GM19438 (cell line): Measurements from ENCODE around the gene ADAM8.

Source experiments
- ATAC-seq: cut with Tn5 transposase; IDR thresholded peaks from one replicate; pipeline ENCODE4 v1.9.1; 2021; ENCODE audit warnings: low read depth; ENCODE audit not compliant: unreplicated experiment

ADAM8 gene

DNA sequence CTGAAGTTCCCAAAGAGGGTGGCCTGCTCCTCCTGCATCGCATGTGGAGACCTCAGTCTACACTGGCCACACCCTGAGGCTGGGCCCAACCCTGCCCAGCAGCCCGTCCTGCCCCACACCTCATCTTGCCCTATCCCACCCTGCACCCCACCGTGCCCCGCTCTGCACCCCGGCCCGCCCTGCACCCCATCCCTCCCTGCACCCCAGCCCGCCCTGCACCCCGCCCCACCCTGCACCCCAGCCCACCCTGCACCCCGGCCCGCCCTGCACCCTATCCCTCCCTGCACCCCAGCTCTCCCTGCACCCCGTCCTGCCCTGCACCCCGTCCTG is 24.5 kb downstream of the ADAM8 start:
- ATAC-seq, result no peak

DNA sequence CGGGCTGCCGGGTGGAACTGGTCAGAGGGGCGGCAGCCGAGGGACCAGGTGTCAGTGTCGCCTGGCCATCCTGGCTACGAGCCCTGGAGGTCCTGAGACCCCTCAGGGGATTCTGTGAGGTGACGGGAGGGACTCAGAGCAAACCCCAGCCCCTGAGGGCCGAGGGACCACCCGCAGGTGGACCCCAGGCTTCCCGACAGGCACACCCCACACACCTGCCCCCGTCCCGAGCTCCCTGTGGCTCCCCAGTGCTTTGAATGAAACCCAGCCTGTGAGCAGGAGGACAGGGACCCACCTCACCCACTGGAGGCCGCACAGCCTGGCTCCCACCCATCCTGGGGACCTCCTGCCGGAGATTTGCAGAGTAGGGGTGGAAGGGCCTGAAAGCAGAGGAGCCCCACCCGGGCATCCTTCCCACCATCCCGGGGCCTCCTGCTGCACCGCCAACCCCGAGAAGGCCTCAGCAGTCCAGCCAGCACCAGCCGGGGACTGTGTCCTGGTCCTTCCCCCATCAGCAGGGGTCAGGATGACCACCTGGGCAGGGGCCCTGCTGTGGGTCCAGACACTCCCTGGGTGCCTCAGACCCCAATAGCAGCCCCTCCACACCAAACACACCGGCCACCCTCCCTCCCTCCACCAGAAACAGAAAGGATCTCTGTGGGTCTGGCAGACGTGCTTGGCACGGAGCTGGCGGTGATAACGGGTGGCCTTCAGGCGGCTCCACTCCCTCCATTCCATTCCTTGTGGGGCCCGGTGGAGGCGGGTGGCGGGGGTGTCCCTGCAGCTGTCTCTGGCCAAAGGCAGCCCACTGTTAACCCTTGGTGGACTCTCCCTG is 25.1 kb downstream of the ADAM8 start:
- no peak for ATAC-seq

DNA sequence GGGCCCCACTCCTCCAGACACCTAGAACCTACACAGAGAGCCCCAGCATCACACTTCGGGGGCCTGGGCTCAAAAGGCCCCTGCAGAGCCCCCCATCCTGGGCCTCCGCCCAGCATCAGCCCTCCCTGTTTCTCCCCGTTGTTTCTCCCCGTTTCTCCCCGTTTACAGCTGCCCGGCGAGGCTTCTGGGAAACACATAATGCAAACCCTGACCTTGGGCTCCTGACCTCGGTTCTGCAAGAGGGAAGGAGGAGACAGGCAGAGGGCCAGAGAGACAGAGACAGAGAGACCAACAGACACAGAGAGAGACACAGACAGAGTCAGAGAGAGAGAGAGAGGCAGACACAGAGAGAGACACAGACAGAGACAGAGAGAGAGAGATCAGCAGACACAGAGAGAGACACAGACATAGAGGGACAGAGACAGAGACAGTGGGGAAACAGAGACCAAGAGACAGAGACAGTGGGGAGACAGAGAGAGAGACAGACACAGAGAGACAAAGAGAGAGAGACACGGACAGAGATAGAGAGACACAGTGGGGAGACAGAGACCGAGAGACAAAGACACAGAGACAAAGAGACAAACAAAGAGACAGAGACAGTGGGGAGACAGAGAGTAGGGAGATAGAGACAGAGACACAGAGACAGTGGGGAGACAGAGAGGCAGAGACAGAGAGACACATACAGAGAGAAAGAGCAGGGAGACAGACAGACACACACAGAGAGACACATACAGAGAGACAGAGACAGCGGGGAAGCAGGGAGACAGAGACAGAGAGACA is 26.5 kb downstream of the ADAM8 start:
- ATAC-seq, result no peak

DNA sequence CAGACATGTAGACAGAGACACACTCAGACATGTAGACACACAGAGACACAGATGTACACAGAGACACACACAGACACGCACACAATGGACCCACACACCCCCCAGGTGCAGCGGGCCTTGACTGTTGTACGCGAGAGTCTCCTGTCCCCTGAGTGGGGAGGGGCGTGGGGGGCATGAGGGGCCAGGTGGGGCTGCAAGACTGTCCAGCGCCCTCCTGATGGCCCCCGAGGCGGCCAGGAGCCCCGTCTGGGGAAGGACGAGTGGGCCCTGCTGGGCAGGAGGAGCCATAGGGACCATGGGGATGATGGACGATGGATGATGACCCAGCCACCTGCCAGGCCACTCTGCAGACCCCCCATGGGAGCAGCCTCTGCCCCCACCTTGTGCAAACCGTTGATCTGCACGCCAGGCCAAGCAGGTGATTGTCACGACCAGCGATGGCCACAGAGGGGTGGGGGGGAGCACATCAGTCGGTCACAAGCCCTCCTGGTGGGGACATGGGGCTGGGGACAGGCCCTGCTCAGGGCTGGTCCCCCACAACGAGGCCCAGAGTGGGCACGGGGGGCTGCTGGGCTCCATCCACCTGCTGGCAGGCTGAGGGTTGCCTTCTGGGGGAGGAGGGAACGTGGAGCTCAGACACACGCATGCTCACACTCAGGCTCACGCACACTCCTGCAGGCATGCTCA is 27.4 kb downstream of the ADAM8 start:
- ATAC-seq, result no peak

DNA sequence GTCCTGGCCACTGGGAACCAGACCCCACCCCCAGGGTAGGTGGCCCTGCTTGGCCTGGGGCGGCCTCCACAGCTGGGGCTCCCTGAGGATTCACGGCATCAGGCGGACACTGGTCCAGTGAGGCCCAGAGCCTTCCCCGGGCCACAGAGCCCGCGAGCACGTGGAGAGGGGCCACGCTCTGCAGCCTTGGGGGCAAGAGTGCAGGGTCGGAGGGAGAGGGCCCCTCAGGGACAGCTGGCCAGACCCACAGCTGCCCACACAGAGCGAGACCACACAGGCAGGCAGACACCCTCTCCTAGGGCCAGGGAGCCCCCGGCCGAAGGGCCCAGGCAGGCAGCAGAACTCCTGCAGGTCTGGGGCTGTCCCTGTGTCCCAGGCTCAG is 28.3 kb downstream of the ADAM8 start:
- ATAC-seq, result no peak

DNA sequence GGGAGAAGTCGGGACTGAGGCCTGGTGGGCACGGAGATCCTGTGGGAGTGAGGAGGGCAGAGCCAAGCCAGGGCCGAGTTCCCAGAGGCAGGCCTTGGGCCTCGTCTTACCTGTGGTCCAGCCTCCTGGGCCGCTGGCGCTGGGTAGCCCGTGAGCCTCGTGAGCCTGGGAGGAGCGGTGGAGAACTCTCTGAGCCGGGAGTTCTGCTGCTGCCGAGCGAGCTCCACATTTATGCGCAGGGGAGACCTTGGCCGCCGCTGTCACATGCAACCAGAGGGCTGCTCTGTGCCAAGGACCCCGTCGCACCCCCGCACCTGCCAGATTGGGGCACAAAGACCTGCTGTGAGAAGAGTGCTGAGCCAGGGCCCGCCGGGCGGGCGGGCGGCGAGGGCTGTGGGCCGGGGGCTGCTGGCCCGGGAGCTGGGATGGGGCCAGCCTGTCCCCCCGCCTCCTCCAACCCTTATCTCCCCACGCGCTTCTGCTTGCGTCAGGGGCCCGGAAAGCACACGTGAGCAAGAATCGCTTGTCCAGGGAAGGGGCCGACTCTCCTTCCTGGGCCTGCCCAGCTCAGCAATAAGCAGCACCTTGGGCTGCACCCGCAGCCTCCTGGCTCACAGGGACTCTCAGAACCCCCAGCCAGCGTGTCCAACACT is 28.9 kb downstream of the ADAM8 start:
- ATAC-seq, result no peak

DNA sequence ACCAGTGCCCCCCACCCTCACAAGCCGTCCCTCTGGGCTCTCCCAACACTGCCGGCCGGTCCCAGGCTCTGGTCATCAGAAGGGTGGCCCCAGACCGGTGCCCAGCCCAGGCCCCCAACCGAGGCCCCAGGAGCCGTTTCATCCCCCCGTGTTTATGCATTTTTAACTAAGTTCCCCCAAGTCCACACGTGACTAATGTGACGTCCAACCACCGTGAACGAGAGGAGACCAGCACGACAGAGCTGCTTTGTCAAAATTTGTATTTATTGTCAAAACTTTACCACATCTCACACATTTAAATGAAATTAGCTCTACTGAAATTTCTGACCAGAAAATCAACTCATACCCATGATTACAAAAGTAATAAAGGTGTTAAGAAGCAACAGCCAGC is 30.4 kb downstream of the ADAM8 start:
- no peak for ATAC-seq

DNA sequence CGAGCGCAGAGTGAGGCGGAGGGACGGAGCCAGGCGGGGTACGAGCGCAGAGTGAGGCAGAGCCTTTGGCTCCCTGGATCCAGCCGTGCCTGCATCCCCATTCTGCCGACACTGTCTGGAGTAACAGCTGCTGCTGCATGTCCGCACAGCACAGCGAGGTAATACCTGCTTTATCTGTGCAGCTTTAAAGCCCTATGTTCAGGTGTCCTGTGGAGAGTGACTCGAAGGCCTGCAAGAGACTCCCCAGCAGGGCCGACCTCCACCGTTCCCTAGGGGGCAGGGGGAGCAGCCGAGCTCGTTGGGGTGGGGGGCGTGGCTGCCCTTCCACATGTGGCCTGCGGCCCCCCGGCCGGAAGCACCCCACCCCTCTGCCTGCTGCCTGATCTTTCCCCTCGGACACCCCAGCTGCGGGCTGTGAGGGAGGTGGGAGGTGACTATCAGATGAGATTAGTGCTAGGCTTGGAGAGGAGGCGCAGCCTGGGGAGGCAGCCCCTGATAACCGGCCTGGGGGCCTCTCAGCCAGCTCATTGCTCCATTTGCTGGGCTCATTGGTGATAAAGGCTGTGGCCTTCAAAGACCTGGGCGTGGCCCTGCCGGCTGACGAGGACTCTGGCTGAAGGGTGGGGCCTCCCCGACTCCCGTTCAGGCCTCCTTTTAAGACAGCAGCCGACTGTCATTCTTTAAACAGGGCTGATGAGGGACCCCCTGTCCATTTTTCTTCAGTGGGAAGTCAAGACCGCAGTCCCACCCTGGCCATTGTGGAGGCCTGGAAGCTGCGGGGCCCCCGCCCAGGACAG is 31.0 kb downstream of the ADAM8 start:
- no peak for ATAC-seq

DNA sequence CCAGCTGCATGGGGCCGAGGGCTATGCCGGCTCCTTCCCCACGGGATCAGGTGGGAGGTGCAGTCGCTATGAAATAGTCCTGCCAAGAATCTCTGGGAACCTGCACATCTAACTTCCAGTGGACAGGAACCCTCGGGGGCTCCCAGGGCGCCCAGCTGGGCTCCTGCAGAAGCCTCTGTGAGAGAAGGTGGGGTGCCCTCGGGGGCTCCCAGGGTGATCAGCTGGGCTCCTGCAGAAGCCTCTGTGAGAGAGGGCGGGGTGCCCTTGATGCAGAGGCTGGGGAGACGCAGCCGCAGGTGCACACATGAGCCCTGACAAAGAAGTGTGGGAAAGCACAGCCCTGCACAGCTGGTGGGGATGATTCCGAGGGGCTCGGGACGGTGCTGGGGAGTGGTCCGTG is 33.1 kb downstream of the ADAM8 start:
- ATAC-seq, result no peak

DNA sequence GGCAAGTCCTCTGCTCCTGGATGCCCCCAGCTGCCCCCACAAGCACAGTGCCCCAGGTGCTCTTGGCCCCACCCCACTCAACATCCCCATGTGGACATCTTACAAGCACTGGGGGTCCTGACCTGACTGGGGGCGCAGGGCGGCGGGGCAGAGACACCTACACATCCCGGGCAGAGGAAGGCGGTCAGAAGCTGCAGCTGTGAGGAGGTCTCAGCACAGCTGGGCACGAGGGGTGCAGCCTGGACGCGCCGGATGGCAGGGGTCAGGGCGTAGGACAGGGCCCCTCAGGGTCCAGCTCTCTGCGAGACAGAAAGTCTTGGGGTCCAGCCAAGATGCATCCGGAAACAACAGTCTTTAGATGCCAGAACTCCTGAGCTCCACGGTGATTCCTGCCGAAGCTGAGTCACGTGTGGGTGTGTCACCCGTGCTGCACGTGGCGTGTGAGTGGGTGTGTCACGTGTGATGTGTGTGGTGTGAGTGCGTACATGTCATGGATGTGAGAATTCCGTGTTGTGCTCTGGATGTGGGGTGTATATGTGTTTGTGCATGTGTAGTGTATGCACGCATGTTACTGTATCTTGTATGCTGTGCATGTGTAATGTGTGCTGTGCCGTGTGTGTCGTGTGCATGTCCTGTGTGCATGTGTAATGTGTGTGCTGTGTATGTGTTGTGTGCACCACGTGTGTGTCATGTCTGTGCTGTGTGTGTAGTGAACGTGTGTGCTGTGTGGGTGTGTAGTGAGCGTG is 33.9 kb downstream of the ADAM8 start:
- ATAC-seq, result no peak

DNA sequence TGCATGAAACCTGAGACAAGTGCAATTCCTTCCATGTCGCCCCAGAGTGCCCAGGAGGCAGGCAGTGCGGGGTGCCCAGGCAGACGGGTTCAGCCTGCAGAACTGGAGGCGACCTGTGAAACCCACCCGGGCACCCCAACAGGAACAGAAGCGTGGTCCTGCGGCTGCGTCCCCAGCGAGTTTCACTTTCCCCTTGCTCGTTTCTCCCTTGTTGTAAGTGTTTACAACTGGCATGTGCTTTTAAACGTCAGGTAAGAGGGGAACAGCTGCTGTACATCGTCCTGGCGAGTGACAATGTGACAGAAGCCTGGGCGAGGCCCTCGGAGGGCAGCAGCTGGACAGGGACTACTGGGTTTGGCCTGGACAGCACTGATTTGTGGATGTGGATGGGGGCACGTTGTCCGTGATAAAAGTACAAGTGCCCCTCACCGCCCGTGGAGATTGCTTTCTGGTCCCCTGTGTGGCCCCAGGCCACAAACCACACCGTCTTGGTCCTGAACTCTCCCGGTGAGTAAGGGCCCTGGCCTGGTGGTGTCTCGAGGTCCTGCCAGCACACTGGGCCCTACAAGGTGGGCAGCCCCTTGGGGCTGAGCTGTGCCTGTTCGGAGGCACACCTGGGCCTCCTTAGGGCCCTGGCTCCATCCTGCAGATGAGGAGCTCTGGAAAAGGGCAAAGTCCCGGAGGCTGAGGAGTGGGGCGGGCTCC is 35.0 kb downstream of the ADAM8 start:
- ATAC-seq, result peak; percentile 54

DNA sequence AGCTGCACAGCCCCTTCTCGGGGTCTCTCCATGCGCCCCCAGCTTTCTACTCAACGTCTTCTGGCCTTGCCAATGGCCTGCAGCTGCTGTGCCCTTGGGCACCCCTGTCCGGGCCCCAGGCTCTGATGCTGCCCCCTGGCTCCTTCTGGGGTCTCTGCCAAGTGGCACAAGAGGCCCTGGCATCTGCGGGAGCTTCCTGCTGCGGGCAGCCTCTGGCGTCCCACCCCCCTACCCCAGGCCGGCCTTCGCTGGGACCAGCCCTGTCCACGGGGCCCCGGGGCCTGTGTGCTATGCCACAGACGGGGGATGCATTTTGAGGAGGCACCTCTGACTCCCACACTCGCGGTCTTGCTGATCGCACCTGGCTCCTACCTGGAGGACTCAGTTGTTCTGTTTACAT is 36.7 kb downstream of the ADAM8 start:
- ATAC-seq, result no peak

DNA sequence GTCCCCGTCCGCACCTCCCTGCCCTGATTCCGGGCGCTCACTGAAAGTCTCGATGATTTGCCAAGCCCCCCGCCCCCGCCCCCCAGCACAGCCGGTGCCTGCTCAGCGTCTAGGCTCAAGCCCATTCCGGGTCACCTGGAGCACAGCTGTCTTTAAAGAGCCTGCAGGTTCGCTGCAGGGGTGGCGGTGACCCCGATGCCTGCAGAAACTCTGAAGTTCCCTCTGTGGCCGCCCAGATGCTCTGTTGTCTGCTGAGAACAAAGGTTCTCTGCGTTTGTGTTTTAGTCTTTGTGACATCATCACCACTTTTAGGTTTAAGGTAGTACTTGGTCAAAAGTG is 38.2 kb downstream of the ADAM8 start:
- ATAC-seq, result no peak

DNA sequence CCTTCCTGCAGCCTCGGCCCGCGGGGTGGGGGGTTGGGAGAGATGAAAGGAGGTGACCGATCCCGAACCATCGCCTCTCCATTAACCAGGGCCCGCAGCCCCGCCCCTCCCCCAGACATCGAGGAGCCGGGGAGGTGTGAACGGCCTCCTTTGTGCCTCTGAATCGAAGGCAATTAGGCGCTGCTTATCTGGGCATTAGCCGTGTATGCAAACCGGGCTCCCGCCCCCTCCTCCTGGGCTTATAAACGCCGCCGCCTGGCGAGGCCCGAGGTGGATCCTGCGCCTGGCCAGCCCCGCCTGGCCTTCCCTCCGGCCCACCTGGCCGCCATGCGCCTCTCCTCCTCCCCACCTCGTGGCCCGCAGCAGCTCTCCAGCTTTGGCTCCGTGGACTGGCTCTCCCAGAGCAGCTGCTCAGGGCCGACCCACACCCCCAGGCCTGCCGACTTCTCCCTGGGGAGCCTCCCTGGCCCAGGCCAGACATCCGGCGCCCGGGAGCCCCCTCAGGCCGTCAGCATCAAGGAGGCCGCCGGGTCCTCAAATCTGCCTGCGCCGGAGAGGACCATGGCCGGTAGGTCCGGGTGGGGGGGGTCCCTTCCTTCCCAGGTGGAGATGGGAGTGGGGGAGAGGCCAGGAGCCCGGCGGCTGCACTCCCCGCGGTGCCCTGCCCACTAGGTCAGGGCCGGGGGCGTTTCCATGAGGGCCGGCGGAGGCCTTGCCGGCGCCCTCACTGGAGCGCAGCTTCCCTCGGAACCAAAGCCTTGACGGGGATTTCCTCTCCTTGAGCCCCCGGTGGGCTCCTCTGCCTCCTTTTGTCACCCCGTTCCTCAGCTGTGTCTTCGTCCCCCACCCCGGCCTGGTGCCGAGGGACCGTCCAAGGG is 38.8 kb downstream of the ADAM8 start, which contains the start of gene VENTX:
Gene VENTX, plus strand, starts transcription at position 268 of the 878 bp plus-strand sequence. Its CDS starts 60 bp downstream, at position 328.
- no peak for ATAC-seq

DNA sequence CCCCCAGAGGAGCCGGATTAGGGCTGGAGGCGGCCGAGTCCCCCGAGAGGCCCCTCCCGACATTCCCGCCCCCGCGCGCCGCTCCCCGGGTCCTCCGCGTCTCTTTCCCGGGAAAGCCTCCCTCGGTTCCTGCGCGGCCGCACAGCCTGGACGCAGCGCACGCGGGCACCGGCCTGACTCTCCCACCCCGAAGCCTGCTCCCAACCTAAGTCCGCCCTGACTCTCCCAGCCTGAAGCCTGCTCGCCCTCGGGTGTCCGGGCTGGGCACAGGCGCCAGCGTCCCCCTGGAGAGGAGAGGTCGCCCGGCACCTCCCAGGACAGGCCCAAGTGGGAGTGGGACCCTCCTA is 39.5 kb downstream of the ADAM8 start:
- no peak for ATAC-seq

DNA sequence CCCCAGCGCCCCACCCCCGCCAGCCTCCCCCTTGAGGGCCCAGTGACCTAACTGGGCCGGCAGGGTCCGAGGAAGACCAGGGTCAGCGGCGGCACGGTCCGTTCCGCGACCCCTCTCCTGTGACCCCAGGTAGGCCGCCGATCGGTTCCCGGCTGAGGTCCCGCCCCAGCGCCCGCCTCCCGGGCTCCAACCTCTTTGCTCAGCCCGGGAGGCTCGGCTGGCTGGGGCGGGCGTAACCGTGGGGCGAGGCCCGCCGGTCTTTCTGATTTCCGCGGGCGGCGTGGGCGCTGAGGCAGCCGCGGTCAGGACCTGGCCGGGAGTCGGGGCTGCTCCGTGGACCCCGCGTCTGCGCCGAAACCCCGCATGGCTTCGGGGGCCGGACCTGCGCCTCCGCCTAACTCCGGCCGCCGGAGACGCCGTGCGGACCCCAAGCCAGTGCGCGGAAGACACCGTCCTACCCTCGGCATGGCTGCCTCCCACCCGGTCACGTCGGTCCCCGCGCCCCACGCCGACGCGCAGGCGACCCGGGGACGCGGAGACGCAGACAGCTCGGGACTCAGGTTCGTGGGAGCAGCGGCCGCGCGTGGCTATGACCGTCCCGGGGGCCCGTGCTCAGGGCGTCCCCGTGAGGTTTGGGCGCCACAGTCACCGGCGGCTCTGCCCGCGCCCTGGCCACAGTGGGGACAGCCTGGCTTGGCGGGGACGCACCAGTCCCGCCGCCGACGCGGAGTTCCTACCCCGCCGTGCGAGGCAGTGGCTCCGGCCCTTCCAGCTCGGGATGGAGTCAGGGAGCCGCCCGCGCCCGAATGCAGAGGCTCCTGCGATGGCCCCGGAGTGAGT is 40.0 kb downstream of the ADAM8 start:
- no peak for ATAC-seq

DNA sequence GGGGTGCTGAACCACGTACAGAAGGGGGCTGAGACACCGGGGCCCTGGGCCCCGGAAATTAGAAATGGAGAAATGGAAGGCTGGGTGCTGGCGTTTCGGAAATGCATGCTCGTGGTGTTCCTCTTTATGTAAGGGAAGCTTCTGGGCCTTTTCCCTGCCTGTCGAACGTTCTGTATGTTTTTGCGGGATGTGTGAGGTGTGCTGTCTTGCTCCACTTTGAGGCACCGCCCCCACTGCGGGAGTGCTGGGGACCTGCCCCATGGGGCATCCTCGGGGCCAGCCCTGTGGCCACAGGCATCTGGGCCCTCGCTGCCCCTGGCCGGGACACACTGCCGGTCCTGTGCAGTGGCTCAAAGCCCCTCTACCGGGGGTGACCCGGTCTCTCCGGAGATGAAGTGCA is 40.7 kb downstream of the ADAM8 start:
- no peak for ATAC-seq
